NT2/D1 (cell line): Measurements from ENCODE around the gene GSTM5.

Experiments
- SUZ12 ChIP-seq: IDR thresholded peaks from 2 replicates; pipeline ENCODE4 v1.6.1; 2011; ENCODE audit not compliant: insufficient read length, insufficient read depth; ENCODE audit errors: extremely low read depth
- YY1 ChIP-seq: IDR thresholded peaks from 2 replicates; pipeline ENCODE4 v1.6.1; 2011; ENCODE audit not compliant: insufficient read length, insufficient read depth
- ZNF274 ChIP-seq: IDR thresholded peaks from 2 replicates; pipeline ENCODE4 v1.6.1; 2011; ENCODE audit warnings: mild to moderate bottlenecking, low read depth, low read length

DNA sequence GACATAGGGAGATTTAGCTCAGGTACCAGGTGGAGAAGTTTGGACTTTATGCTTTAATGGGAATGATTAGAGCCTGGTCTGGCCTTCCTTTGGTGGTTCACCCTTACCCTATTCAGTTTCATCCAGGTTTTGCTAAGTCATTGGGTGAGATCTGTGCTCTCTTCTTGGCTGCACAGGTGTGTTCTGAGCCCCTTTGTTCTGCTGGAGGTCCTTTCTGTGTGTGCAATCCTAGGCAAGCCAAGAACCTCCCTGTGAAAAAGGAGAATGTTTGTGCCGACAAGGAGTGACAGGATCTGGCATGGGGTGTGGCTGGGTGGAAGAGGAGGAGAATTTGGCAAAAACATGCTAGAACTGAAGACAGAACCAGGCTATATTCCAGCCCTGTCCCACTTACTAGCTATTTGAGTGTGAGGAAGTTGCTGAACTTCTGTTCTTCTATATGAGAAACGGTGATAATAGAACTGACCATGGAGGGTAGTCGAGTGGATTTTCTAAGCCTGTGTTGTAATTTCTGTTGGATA lies 4.6 kb downstream of the GSTM5 start:
- no peak for TF ChIP-seq YY1
- TF ChIP-seq ZNF274, result no peak
- TF ChIP-seq SUZ12, result no peak
